ENCODE measurements around the gene CBLB. TPM values are rescaled to one million over a fixed set of nuclear protein-coding genes. Genes with fewer than 3 reads are reported as not detected.

CBLB gene
- total and polyA plus RNA-seq, 2 experiments from 2014 or later, result 20.5 to 47.7 TPM

DNA sequence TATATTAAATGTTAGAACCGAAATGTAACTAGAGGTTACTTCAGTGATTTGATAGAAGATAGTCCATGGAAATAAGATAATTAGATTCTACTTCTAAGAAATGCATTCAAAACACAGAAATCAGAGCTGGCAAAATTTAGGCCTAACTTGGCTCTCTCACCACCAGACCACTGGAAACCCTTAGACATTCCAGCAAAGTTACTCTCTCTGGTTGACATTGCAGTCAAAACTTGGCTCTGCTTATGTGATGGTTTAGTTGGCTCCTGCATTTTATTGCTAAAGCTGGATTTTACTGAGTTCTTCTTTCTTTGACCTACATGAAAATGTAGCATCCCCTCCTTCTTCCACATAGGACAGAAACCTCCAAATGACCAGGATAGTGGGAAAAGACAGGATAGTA, 35.4 kb upstream of the CBLB start (continued):
- TF ChIP-seq, protein P1, sequence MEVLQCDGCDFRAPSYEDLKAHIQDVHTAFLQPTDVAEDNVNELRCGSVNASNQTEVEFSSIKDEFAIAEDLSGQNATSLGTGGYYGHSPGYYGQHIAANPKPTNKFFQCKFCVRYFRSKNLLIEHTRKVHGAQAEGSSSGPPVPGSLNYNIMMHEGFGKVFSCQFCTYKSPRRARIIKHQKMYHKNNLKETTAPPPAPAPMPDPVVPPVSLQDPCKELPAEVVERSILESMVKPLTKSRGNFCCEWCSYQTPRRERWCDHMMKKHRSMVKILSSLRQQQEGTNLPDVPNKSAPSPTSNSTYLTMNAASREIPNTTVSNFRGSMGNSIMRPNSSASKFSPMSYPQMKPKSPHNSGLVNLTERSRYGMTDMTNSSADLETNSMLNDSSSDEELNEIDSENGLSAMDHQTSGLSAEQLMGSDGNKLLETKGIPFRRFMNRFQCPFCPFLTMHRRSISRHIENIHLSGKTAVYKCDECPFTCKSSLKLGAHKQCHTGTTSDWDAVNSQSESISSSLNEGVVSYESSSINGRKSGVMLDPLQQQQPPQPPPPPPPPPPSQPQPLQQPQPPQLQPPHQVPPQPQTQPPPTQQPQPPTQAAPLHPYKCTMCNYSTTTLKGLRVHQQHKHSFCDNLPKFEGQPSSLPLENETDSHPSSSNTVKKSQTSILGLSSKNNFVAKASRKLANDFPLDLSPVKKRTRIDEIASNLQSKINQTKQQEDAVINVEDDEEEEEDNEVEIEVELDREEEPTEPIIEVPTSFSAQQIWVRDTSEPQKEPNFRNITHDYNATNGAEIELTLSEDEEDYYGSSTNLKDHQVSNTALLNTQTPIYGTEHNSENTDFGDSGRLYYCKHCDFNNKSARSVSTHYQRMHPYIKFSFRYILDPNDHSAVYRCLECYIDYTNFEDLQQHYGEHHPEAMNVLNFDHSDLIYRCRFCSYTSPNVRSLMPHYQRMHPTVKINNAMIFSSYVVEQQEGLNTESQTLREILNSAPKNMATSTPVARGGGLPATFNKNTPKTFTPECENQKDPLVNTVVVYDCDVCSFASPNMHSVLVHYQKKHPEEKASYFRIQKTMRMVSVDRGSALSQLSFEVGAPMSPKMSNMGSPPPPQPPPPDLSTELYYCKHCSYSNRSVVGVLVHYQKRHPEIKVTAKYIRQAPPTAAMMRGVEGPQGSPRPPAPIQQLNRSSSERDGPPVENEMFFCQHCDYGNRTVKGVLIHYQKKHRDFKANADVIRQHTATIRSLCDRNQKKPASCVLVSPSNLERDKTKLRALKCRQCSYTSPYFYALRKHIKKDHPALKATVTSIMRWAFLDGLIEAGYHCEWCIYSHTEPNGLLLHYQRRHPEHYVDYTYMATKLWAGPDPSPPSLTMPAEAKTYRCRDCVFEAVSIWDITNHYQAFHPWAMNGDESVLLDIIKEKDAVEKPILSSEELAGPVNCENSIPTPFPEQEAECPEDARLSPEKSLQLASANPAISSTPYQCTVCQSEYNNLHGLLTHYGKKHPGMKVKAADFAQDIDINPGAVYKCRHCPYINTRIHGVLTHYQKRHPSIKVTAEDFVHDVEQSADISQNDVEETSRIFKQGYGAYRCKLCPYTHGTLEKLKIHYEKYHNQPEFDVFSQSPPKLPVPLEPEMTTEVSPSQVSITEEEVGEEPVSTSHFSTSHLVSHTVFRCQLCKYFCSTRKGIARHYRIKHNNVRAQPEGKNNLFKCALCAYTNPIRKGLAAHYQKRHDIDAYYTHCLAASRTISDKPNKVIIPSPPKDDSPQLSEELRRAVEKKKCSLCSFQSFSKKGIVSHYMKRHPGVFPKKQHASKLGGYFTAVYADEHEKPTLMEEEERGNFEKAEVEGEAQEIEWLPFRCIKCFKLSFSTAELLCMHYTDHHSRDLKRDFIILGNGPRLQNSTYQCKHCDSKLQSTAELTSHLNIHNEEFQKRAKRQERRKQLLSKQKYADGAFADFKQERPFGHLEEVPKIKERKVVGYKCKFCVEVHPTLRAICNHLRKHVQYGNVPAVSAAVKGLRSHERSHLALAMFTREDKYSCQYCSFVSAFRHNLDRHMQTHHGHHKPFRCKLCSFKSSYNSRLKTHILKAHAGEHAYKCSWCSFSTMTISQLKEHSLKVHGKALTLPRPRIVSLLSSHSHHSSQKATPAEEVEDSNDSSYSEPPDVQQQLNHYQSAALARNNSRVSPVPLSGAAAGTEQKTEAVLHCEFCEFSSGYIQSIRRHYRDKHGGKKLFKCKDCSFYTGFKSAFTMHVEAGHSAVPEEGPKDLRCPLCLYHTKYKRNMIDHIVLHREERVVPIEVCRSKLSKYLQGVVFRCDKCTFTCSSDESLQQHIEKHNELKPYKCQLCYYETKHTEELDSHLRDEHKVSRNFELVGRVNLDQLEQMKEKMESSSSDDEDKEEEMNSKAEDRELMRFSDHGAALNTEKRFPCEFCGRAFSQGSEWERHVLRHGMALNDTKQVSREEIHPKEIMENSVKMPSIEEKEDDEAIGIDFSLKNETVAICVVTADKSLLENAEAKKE (CRISPR knock-in tag; IDR thresholded peaks at IDR 0.05), result no peak
- TF ChIP-seq ZNF114 (CRISPR knock-in tag; IDR thresholded peaks at IDR 0.05), result no peak

DNA sequence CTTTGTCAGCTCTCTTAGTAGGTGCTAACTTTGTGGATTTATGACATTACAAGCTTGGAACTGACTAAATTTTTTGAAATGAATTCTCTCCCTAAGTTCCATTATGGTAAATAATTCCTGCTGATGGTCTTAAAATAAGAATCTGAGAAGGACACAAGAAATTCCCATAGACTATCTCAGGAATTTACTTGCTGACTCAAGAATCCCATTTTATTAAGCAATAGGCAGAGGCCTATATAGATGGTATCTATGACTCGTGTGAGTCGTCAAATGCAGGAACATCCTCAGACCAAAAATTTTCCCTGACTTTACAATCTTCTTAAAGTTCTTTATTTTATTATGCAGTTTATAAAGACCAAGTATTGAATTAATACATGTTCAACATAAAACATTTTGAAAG, 30.7 kb upstream of the CBLB start:
- H2AFZ ChIP-seq, result no peak overlapping the region
- H3K27ac Mint-ChIP-seq, result no peak overlapping the region
- no peak for TF ChIP-seq ZNF114 (CRISPR knock-in tag; IDR thresholded peaks at IDR 0.05)
- TF ChIP-seq, protein P1 (CRISPR knock-in tag; IDR thresholded peaks at IDR 0.05), result no peak
- TF ChIP-seq, protein P2, sequence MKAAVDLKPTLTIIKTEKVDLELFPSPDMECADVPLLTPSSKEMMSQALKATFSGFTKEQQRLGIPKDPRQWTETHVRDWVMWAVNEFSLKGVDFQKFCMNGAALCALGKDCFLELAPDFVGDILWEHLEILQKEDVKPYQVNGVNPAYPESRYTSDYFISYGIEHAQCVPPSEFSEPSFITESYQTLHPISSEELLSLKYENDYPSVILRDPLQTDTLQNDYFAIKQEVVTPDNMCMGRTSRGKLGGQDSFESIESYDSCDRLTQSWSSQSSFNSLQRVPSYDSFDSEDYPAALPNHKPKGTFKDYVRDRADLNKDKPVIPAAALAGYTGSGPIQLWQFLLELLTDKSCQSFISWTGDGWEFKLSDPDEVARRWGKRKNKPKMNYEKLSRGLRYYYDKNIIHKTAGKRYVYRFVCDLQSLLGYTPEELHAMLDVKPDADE (IDR thresholded peaks at IDR 0.05), result no peak
- TF ChIP-seq, protein P3, sequence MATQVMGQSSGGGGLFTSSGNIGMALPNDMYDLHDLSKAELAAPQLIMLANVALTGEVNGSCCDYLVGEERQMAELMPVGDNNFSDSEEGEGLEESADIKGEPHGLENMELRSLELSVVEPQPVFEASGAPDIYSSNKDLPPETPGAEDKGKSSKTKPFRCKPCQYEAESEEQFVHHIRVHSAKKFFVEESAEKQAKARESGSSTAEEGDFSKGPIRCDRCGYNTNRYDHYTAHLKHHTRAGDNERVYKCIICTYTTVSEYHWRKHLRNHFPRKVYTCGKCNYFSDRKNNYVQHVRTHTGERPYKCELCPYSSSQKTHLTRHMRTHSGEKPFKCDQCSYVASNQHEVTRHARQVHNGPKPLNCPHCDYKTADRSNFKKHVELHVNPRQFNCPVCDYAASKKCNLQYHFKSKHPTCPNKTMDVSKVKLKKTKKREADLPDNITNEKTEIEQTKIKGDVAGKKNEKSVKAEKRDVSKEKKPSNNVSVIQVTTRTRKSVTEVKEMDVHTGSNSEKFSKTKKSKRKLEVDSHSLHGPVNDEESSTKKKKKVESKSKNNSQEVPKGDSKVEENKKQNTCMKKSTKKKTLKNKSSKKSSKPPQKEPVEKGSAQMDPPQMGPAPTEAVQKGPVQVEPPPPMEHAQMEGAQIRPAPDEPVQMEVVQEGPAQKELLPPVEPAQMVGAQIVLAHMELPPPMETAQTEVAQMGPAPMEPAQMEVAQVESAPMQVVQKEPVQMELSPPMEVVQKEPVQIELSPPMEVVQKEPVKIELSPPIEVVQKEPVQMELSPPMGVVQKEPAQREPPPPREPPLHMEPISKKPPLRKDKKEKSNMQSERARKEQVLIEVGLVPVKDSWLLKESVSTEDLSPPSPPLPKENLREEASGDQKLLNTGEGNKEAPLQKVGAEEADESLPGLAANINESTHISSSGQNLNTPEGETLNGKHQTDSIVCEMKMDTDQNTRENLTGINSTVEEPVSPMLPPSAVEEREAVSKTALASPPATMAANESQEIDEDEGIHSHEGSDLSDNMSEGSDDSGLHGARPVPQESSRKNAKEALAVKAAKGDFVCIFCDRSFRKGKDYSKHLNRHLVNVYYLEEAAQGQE (IDR thresholded peaks at IDR 0.05; ENCODE audit: unreplicated experiment), result no peak

More for the DNA sequence above, 30.7 kb upstream of the CBLB start:
- Histone ChIP-seq H3F3A (replicated peaks; ENCODE audit: low read depth) (no peaks in the 10 kb centered on the region), H3K27ac (ENCODE audit: low read depth) (no peak overlapping the region), H3K4me2 (no peak overlapping the region), H3K9me2 (ENCODE audit: insufficient read depth) (no peaks in the 10 kb centered on the region), H3K4me1 (ENCODE audit: insufficient read depth) (no peaks in the 10 kb centered on the region), H3K79me2 (replicated peaks; ENCODE audit: insufficient read depth) (no peaks in the 10 kb centered on the region), H4K20me1 (replicated peaks; ENCODE audit: insufficient read depth) (no peaks in the 10 kb centered on the region), H3K36me3 (ENCODE audit: insufficient read depth) (no peaks in the 10 kb centered on the region), H3K27me3 (ENCODE audit: insufficient read depth) (no peaks in the 10 kb centered on the region), H3K4me3 (no peak overlapping the region)
- no peaks in the 10 kb centered on the region for H3K27me3 Mint-ChIP-seq (ENCODE audit: insufficient read depth, low read depth, poor library complexity)
- no peaks in the 10 kb centered on the region for H3K9me3 Mint-ChIP-seq
- DNase-seq (ENCODE audit: low spot score), result no peak
- H3K36me3 Mint-ChIP-seq (ENCODE audit: low read depth), result no peaks in the 10 kb centered on the region
- 0 out of 3 replicates have a peak, but pooled peaks cover 3% of the 10 kb centered on the region for H3K4me1 Mint-ChIP-seq
- no peak overlapping the region for H3K4me3 Mint-ChIP-seq
- no peak for ATAC-seq

Data from GM23338 (cell line).